Cardiac septum (tissue), 1 donor: ENCODE data around the gene FOXM1. TPM values are rescaled to one million over a fixed set of nuclear protein-coding genes. Genes with fewer than 3 reads are reported as not detected.
"Not testable (repeated sequence)": the region's sequence is repeated elsewhere in the genome, so short reads cannot be mapped to it uniquely, and the experiment has no call there.

Source experiments
- DNase-seq: peaks from one replicate; pipeline ENCODE4 v3.0.0-alpha.2; 2020; ENCODE audit warnings: low spot score
- intact Hi-C: fragments of 100-400 bp; cut with DNase I; formaldehyde crosslinking; loops from one replicate; pipeline ENCODE4 v1.14.0; 2022
- total RNA-seq: library from RNA; stranded (reverse); fragmentation: NEBNext Ultra II Directional; extraction: Animal tissue kit (Norgen Biotek cat#: 25700); gene quantifications from one replicate; pipeline ENCODE4 v1.2.1, GENCODE V29; 2021
- donor health status: DM: no; HTN: no; CAD: no.

FOXM1 gene
- total RNA-seq, 1 donor from 2014 or later = 0.24 TPM

GRCh38 chr12:2886768-2887450 lies 9.9 kb upstream of the FOXM1 start:
- intact Hi-C loops = loop anchor here (5.0 kb wide), 1 partner anchor 55 kb away; no protein-coding TSS in a partner anchor

GRCh38 chr12:2884810-2885209 lies 7.8 kb upstream of the FOXM1 start:
- no peak for DNase-seq

More at GRCh38 chr12:2886768-2887450, 9.9 kb upstream of the FOXM1 start:
- no peak for DNase-seq

GRCh38 chr12:2879853-2880252 lies 2.9 kb upstream of the FOXM1 start:
- no peak for DNase-seq
- intact Hi-C loops = no loop called here

More at GRCh38 chr12:2884810-2885209, 7.8 kb upstream of the FOXM1 start:
- intact Hi-C loops = loop anchor here (2.0 to 5.0 kb wide), 2 partner anchors 57 to 150 kb away; no protein-coding TSS in a partner anchor

- intact Hi-C loops = no loop called here
- no peak for DNase-seq
Measured at GRCh38 chr12:2877953-2878732, 1.2 kb upstream of the FOXM1 start.

- intact Hi-C loops = no loop called here
- DNase-seq = no peak
Measured at GRCh38 chr12:2876431-2877046, 435 bp downstream of the FOXM1 start.

GRCh38 chr12:2868986-2869632 lies 7.9 kb downstream of the FOXM1 start:
- intact Hi-C loops, DNase-seq: not testable (repeated sequence)

- intact Hi-C loops = no loop called here
Measured at GRCh38 chr12:2864198-2864597, 12.8 kb downstream of the FOXM1 start.

GRCh38 chr12:2863402-2863801 lies 13.6 kb downstream of the FOXM1 start:
- DNase-seq, intact Hi-C loops: not testable (repeated sequence)

More at GRCh38 chr12:2864198-2864597, 12.8 kb downstream of the FOXM1 start:
- DNase-seq = no peak

GRCh38 chr12:2862876-2863275 lies 14.1 kb downstream of the FOXM1 start:
- DNase-seq = no peak
- intact Hi-C loops = no loop called here

GRCh38 chr12:2860170-2860569 lies 16.8 kb downstream of the FOXM1 start:
- intact Hi-C loops = no loop called here
- DNase-seq = no peak

- no peak for DNase-seq
- intact Hi-C loops = no loop called here
Measured at GRCh38 chr12:2858944-2859421, 18.0 kb downstream of the FOXM1 start.

- intact Hi-C loops = no loop called here
Measured at GRCh38 chr12:2858334-2858733, 18.6 kb downstream of the FOXM1 start.

GRCh38 chr12:2857576-2857975 lies 19.4 kb downstream of the FOXM1 start:
- no peak for DNase-seq
- intact Hi-C loops = no loop called here

More at GRCh38 chr12:2858334-2858733, 18.6 kb downstream of the FOXM1 start:
- no peak for DNase-seq

GRCh38 chr12:2857021-2857431 lies 19.9 kb downstream of the FOXM1 start, which contains the start of gene TEX52:
Gene TEX52, minus strand, starts transcription at chr12:2857039. Its CDS starts 13 bp downstream, at chr12:2857026.
- no peak for DNase-seq
- intact Hi-C loops = no loop called here

- intact Hi-C loops = no loop called here
- DNase-seq = no peak
Measured at GRCh38 chr12:2856051-2856450, 20.9 kb downstream of the FOXM1 start.

GRCh38 chr12:2855546-2855945 lies 21.4 kb downstream of the FOXM1 start:
- no peak for DNase-seq
- intact Hi-C loops = no loop called here

- no peak for DNase-seq
- intact Hi-C loops = no loop called here
Measured at GRCh38 chr12:2854669-2855453, 22.1 kb downstream of the FOXM1 start.

- intact Hi-C loops = loop anchor here (2.0 kb wide), 1 partner anchor 187 kb away; no protein-coding TSS in a partner anchor
- peak; percentile 91 for DNase-seq
Measured at GRCh38 chr12:2853626-2854025, 23.3 kb downstream of the FOXM1 start.

- intact Hi-C loops = loop anchor here (2.0 kb wide), 1 partner anchor 189 kb away; no protein-coding TSS in a partner anchor
- no peak for DNase-seq
Measured at GRCh38 chr12:2851931-2852330, 25.0 kb downstream of the FOXM1 start.
